Neuronal stem cell (in vitro differentiated cells): ENCODE results near the gene LSM11.

ENCODE experiments used
- DNase-seq: peaks from one replicate; pipeline ENCODE4 v3.0.0-alpha.2; 2013; ENCODE audit warnings: low spot score
- H2AFZ ChIP-seq: one replicate; pipeline ENCODE4 v1.6.1; 2013; ENCODE audit warnings: mild to moderate bottlenecking, low read length, inconsistent platforms
- H2AK5ac ChIP-seq: 2 replicates; pipeline ENCODE4 v1.6.1; 2013; ENCODE audit warnings: low read depth, mild to moderate bottlenecking, inconsistent platforms, low read length, moderate library complexity, mixed read lengths
- H2BK120ac ChIP-seq: 2 replicates; pipeline ENCODE4 v1.6.1; 2013; ENCODE audit warnings: low read depth, mild to moderate bottlenecking, inconsistent platforms, low read length, moderate library complexity, mixed read lengths
- H2BK12ac ChIP-seq: one replicate; pipeline ENCODE4 v1.6.1; 2013; ENCODE audit warnings: low read length, inconsistent platforms
- H2BK15ac ChIP-seq: 2 replicates; pipeline ENCODE4 v1.6.1; 2013; ENCODE audit warnings: mild to moderate bottlenecking, low read length, inconsistent platforms, mixed read lengths
- H2BK5ac ChIP-seq: one replicate; pipeline ENCODE4 v1.6.1; 2013; ENCODE audit warnings: inconsistent platforms, mild to moderate bottlenecking, low read length, moderate library complexity
- H3K14ac ChIP-seq: one replicate; pipeline ENCODE4 v1.6.1; 2013; ENCODE audit warnings: low read length, inconsistent platforms
- H3K18ac ChIP-seq: 2 replicates; pipeline ENCODE4 v1.6.1; 2013; ENCODE audit warnings: low read length, inconsistent platforms
- H3K23ac ChIP-seq: 2 replicates; pipeline ENCODE4 v1.6.1; 2013; ENCODE audit warnings: low read depth, mild to moderate bottlenecking, mixed read lengths, low read length, inconsistent platforms; ENCODE audit not compliant: poor library complexity
- H3K27ac ChIP-seq: replicated peaks from 3 replicates; pipeline ENCODE4 v1.5.1; 2013; ENCODE audit warnings: low read length, inconsistent platforms
- H3K27me3 ChIP-seq, 3 experiments: 2 replicates each; pipeline ENCODE4 v1.6.1; 2013; ENCODE audit warnings: low read length in 3 of 3, mild to moderate bottlenecking in 2 of 3, inconsistent platforms in 1 of 3, low read depth in 1 of 3, mixed read lengths in 1 of 3, moderate library complexity in 1 of 3; ENCODE audit not compliant: control insufficient read depth in 3 of 3, insufficient read depth in 3 of 3
- H3K36me3 ChIP-seq, 2 donors: replicated peaks in 1 of 2; 2 replicates each; pipeline ENCODE4 v1.6.1; 2013; ENCODE audit warnings: low read length in 2 of 2; ENCODE audit not compliant: control insufficient read depth in 2 of 2, insufficient read depth in 2 of 2
- H3K4ac ChIP-seq: 2 replicates; pipeline ENCODE4 v1.6.1; 2013; ENCODE audit warnings: inconsistent platforms, mild to moderate bottlenecking, low read length, moderate library complexity
- H3K4me1 ChIP-seq, 2 donors: 1 replicate in 1 of 2; 2 replicates in 1 of 2; pipeline ENCODE4 v1.6.1; 2013; ENCODE audit warnings: low read length in 2 of 2, low read depth in 1 of 2; ENCODE audit not compliant: control insufficient read depth in 2 of 2, insufficient read depth in 1 of 2
- H3K4me2 ChIP-seq: one replicate; pipeline ENCODE4 v1.6.1; 2013; ENCODE audit warnings: mild to moderate bottlenecking, low read length, inconsistent platforms; ENCODE audit not compliant: insufficient read depth, poor library complexity, severe bottlenecking
- H3K4me3 ChIP-seq, 2 donors: 2 replicates each; pipeline ENCODE4 v1.5.1; 2013; ENCODE audit warnings: low read length in 2 of 2, mild to moderate bottlenecking in 2 of 2, inconsistent platforms in 1 of 2, moderate library complexity in 1 of 2
- H3K79me1 ChIP-seq: one replicate; pipeline ENCODE4 v1.6.1; 2013; ENCODE audit warnings: low read depth, mild to moderate bottlenecking, inconsistent platforms, low read length, moderate library complexity
- H3K9ac ChIP-seq: one replicate; pipeline ENCODE4 v1.6.1; 2013; ENCODE audit warnings: mild to moderate bottlenecking, low read depth, low read length, inconsistent platforms; ENCODE audit not compliant: poor library complexity
- H3K9me3 ChIP-seq, 2 donors: replicated peaks in 1 of 2; 2 replicates each; pipeline versions ENCODE3 to v1.6.1; 2013; ENCODE audit warnings: low read length in 2 of 2, mild to moderate bottlenecking in 2 of 2, inconsistent platforms in 1 of 2, low read depth in 1 of 2, mixed read lengths in 1 of 2, moderate library complexity in 1 of 2; ENCODE audit not compliant: control insufficient read depth in 2 of 2, insufficient read depth in 1 of 2
- H4K8ac ChIP-seq: one replicate; pipeline ENCODE4 v1.6.1; 2013; ENCODE audit warnings: low read depth, mild to moderate bottlenecking, inconsistent platforms, low read length, moderate library complexity
- H4K91ac ChIP-seq: one replicate; pipeline ENCODE4 v1.6.1; 2013; ENCODE audit warnings: low read length, low read depth, mild to moderate bottlenecking, inconsistent platforms; ENCODE audit not compliant: poor library complexity
- WGBS, 2 donors: extraction: QIAGEN DNeasy Blood & Tissue Kit; methylation state at CpG; one replicate each; pipeline ENCODE4 v1.1.7; 2013; ENCODE audit warnings: missing lambda C conversion rate in 2 of 2, mixed read lengths in 1 of 2; ENCODE audit not compliant: insufficient read length in 2 of 2, insufficient replicate concordance in 1 of 2; ENCODE audit errors: extremely low coverage in 2 of 2; 5-methylcytosine and 5-hydroxymethylcytosine counted together

The LSM11 gene

DNA sequence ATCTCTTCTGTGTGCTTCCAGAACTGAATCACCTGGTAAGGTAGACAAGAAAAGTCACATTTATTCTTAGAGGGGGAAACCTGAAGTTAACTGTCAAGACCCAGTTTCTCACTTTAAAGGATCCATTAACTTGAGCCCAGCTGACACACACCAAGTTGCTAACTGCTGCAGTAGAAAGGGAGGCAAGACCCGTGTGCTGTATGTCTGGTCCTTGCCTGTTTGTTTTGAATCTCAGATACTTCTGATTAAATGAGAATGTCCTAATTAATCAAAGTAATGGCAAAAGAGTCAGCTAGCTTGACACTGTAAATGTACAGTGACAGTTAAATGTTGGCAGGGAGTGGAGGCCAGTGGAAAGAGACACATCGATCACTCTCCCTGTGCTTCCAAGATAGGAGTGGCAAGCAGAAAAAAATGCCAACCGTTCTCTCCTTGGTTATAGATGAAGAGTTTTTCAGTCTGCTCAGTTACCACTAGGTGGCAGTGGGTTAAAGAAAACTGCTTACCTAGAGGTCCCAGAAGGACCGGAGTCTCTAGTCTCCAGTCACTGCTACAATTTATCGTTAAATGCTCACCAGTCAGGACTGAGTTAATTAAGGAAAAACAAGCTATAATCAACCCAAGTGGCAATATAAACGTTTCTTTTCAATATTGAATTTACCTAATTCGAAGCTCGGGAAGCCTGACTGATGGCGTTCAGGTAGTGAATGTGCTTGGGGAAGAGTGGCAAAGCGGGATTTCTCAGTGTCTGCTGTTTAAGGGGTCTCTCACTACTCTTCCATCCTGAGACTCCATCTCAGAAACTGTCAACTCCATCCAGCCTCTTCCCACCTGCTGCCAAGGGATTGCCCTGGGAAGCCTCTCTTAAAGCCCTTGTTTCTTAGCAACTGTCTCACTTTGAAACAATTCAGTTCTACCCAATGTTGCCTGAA lies 18.4 kb downstream of the LSM11 start:
- no peak overlapping the region for H2BK12ac ChIP-seq
- no peaks in the 10 kb centered on the region for H3K79me1 ChIP-seq
- no peak overlapping the region for H3K14ac ChIP-seq
- no peak overlapping the region for H4K91ac ChIP-seq
- H2BK120ac ChIP-seq, result no peak overlapping the region
- DNase-seq, result peak; percentile 43
- H2AK5ac ChIP-seq, result no peak overlapping the region
- H3K27ac ChIP-seq, result no peak overlapping the region
- H2AFZ ChIP-seq, result no peak overlapping the region
- H3K27me3 ChIP-seq, result no peaks in the 10 kb centered on the region
- no CpG with 5 or more reads among the region's 10 CpGs for WGBS, 2 donors
- H3K9ac ChIP-seq, result no peak overlapping the region
- H3K4me2 ChIP-seq, result no peak overlapping the region
- H2BK15ac ChIP-seq, result no peak overlapping the region
- no peak overlapping the region for H3K4ac ChIP-seq
- H3K23ac ChIP-seq, result no peak overlapping the region
- H4K8ac ChIP-seq, result no peak overlapping the region
- H3K4me1 ChIP-seq, result peaks cover 0 to 3% of the 10 kb centered on the region in 2 donors
- no peak overlapping the region for H3K18ac ChIP-seq
- H3K9me3 ChIP-seq, result no peaks in the 10 kb centered on the region
- peaks cover 1 to 6% of the 10 kb centered on the region in 2 donors for H3K36me3 ChIP-seq
- H3K4me3 ChIP-seq, result no peak overlapping the region
- no peak overlapping the region for H2BK5ac ChIP-seq

DNA sequence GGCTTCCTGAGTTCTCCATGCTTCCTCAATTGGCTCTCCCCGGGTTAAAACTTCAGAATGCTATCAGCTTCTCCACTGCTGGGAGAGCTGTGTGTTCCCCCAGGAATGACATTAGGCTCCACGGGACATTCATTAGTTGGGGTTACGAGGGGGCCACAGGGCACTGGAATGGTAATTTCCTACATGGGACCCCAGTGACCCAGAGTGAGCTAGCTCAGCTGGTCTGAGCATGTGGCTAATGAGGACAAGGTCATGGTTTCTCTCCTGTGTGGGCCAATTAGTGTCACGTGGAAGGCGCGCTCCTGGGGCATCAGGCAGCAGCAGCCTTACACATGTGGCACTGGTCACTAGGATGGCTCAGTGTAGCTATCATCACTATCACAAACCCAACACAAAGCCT lies 21.0 kb downstream of the LSM11 start:
- no CpG with 5 or more reads among the region's 6 CpGs for WGBS, 2 donors
- DNase-seq, result no peak

DNA sequence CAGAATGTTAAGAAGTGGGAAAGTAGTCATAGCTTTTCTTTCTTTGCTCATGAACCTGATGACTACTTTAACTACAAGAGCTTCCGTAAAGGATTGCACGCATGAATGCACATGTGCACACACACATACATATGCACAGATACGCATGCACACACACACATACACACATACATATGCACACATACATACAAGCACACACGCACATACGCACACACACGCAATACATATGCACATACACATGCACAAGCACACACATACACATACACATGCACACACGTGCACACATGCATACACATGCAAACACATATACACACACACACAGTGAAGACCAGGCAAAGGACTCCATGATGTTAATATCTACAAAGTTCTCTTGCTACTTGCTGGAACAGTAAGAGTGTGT lies 22.9 kb downstream of the LSM11 start:
- Histone ChIP-seq H3K9ac (no peak overlapping the region), H2BK12ac (no peak overlapping the region), H3K27me3 (no peaks in the 10 kb centered on the region), H3K79me1 (no peaks in the 10 kb centered on the region), H2BK5ac (no peak overlapping the region), H2BK15ac (no peak overlapping the region), H3K4ac (no peak overlapping the region), H3K23ac (no peak overlapping the region), H3K4me1 (peaks cover 0 to 3% of the 10 kb centered on the region in 2 donors), H2BK120ac (no peak overlapping the region), H4K91ac (no peak overlapping the region), H3K4me2 (no peak overlapping the region), H3K36me3 (peaks cover 0 to 1% of the 10 kb centered on the region in 2 donors), H2AK5ac (no peak overlapping the region), H3K9me3 (no peaks in the 10 kb centered on the region), H3K14ac (no peak overlapping the region), H3K27ac (no peak overlapping the region), H3K18ac (no peak overlapping the region), H4K8ac (no peak overlapping the region), H3K4me3 (peak overlapping the region in 1 of 2 donors; percentile 67), H2AFZ (no peak overlapping the region)
- WGBS, 2 donors, result 100% methylated on average over 3 of the region's 7 CpGs; no CpG with 5 or more reads in 1 of the 2 donors
- no peak for DNase-seq

More for the DNA sequence above, 21.0 kb downstream of the LSM11 start:
- H2AFZ ChIP-seq, result no peak overlapping the region
- H3K9me3 ChIP-seq, result no peaks in the 10 kb centered on the region
- no peak overlapping the region for H2BK12ac ChIP-seq
- no peak overlapping the region for H4K8ac ChIP-seq
- no peak overlapping the region for H3K23ac ChIP-seq
- no peak overlapping the region for H2BK5ac ChIP-seq
- H3K14ac ChIP-seq, result no peak overlapping the region
- no peak overlapping the region for H2AK5ac ChIP-seq
- no peak overlapping the region for H3K4me2 ChIP-seq
- no peak overlapping the region for H3K4ac ChIP-seq
- peaks cover 0 to 1% of the 10 kb centered on the region in 2 donors for H3K36me3 ChIP-seq
- H3K4me1 ChIP-seq, result peaks cover 0 to 3% of the 10 kb centered on the region in 2 donors
- no peak overlapping the region for H3K9ac ChIP-seq
- H3K18ac ChIP-seq, result no peak overlapping the region
- no peak overlapping the region for H2BK15ac ChIP-seq
- no peaks in the 10 kb centered on the region for H3K27me3 ChIP-seq
- no peak overlapping the region for H4K91ac ChIP-seq
- H3K4me3 ChIP-seq, result no peak overlapping the region
- no peak overlapping the region for H3K27ac ChIP-seq
- no peak overlapping the region for H2BK120ac ChIP-seq
- no peaks in the 10 kb centered on the region for H3K79me1 ChIP-seq

DNA sequence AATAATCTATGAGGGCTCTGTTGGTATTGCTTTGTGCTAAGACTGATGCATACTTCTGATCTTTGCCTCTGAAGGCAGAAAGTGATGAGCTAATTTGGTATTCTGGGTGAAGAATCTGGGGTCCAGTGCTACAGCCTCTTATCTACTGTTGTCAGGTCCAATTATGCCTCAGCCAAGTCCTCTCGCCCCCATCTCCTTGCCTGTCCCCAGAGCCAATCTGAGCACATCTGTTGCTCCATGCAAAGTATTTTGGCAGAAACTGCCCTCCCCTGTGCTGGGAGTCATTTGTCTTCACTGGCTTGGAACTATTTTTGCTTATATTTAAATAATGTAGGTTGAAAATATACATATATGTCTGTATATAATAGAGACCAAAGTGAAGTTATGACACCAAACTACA lies 23.4 kb downstream of the LSM11 start:
- no peak for DNase-seq
- no peak overlapping the region for H3K4me2 ChIP-seq
- no peak overlapping the region for H3K4me3 ChIP-seq
- H3K4me1 ChIP-seq, result peaks cover 0 to 3% of the 10 kb centered on the region in 2 donors
- no peak overlapping the region for H3K4ac ChIP-seq
- H3K14ac ChIP-seq, result no peak overlapping the region
- H2BK120ac ChIP-seq, result no peak overlapping the region
- no peaks in the 10 kb centered on the region for H3K79me1 ChIP-seq
- H4K91ac ChIP-seq, result no peak overlapping the region
- H3K27me3 ChIP-seq, result no peaks in the 10 kb centered on the region
- H3K36me3 ChIP-seq, result peaks cover 0 to 1% of the 10 kb centered on the region in 2 donors
- H2AFZ ChIP-seq, result no peak overlapping the region
- H3K27ac ChIP-seq, result no peak overlapping the region
- H2BK15ac ChIP-seq, result no peak overlapping the region
- H3K9ac ChIP-seq, result no peak overlapping the region
- no CpG with 5 or more reads among the region's 1 CpG for WGBS, 2 donors
- no peak overlapping the region for H2BK5ac ChIP-seq
- no peak overlapping the region for H3K23ac ChIP-seq
- no peak overlapping the region for H2BK12ac ChIP-seq
- no peaks in the 10 kb centered on the region for H3K9me3 ChIP-seq
- no peak overlapping the region for H2AK5ac ChIP-seq
- H3K18ac ChIP-seq, result no peak overlapping the region
- no peak overlapping the region for H4K8ac ChIP-seq
